Common myeloid progenitor, CD34-positive (primary cell): ENCODE data around the gene HINT1.
"Not testable (repeated sequence)": the region's sequence is repeated elsewhere in the genome, so short reads cannot be mapped to it uniquely, and the experiment has no call there.

Experiments used
- CTCF ChIA-PET: fragments of 350-600 bp; sonication (Branson Sonifier 250); formaldehyde crosslinking; loops from one replicate; lab custom pipeline; 2021; ENCODE audit warnings: antibody characterized with exemption; lab: Charles Lee
- POLR2A ChIA-PET: fragments of 350-600 bp; sonication (Branson Sonifier 250); formaldehyde crosslinking; loops from one replicate; lab custom pipeline; 2021; ENCODE audit warnings: antibody characterized with exemption; lab: Charles Lee
- DNase-seq, 3 donors: peaks; one replicate each; pipeline versions ENCODE4 v3.0.0 to v3.0.0-alpha.2; 2013
- H3K27ac ChIP-seq, 2 experiments: 1 replicate in 1 of 2; 2 replicates in 1 of 2; pipeline ENCODE4 v1.7.0; 2013; ENCODE audit warnings: inconsistent platforms in 2 of 2, low read length in 2 of 2, mild to moderate bottlenecking in 2 of 2, low read depth in 1 of 2, moderate library complexity in 1 of 2; ENCODE audit not compliant: severe bottlenecking in 2 of 2, insufficient read depth in 1 of 2, poor library complexity in 1 of 2
- H3K27me3 ChIP-seq, 5 experiments: replicated peaks in 2 of 5; 1 replicate in 3 of 5; 2 replicates in 2 of 5; pipeline versions ENCODE4 v1.6.1 to v1.7.0; 2013; ENCODE audit warnings: low read length in 4 of 5, mild to moderate bottlenecking in 2 of 5, moderate library complexity in 2 of 5, inconsistent platforms in 1 of 5; ENCODE audit not compliant: insufficient read depth in 5 of 5, control insufficient read depth in 4 of 5
- H3K36me3 ChIP-seq, 4 experiments: 1 replicate in 2 of 4; 2 replicates in 2 of 4; pipeline versions ENCODE4 v1.6.1 to v1.7.0; 2013; ENCODE audit warnings: low read length in 3 of 4, control low read depth in 1 of 4, mild to moderate bottlenecking in 1 of 4; ENCODE audit not compliant: control insufficient read depth in 4 of 4, insufficient read depth in 4 of 4
- H3K4me1 ChIP-seq, 4 experiments: 1 replicate in 3 of 4; 2 replicates in 1 of 4; pipeline versions ENCODE4 v1.6.1 to v1.7.1; 2013; ENCODE audit warnings: low read length in 3 of 4, mild to moderate bottlenecking in 3 of 4, control low read depth in 1 of 4, inconsistent platforms in 1 of 4, moderate library complexity in 1 of 4; ENCODE audit not compliant: control insufficient read depth in 4 of 4, insufficient read depth in 4 of 4; ENCODE audit errors: control extremely low read depth in 1 of 4
- H3K4me3 ChIP-seq, 7 experiments: 1 replicate in 4 of 7; 2 replicates in 3 of 7; pipeline versions ENCODE4 v1.5.1 to v1.7.0; 2013; ENCODE audit warnings: mild to moderate bottlenecking in 7 of 7, low read length in 6 of 7, moderate library complexity in 6 of 7, inconsistent platforms in 2 of 7, low read depth in 2 of 7, control low read depth in 1 of 7; ENCODE audit not compliant: insufficient read depth in 4 of 7, control insufficient read depth in 1 of 7; ENCODE audit errors: extremely low read depth in 1 of 7
- H3K9me3 ChIP-seq, 5 experiments: 1 replicate in 4 of 5; 2 replicates in 1 of 5; pipeline versions ENCODE4 v1.6.1 to v1.7.1; 2013; ENCODE audit warnings: low read length in 4 of 5, mild to moderate bottlenecking in 2 of 5, inconsistent platforms in 1 of 5, low read depth in 1 of 5, moderate library complexity in 1 of 5; ENCODE audit not compliant: control insufficient read depth in 4 of 5, insufficient read depth in 2 of 5; ENCODE audit errors: control extremely low read depth in 1 of 5
- WGBS: methylation state at CpG from one replicate; pipeline ENCODE4 v1.1.5; 2013; ENCODE audit not compliant: insufficient coverage; 5-methylcytosine and 5-hydroxymethylcytosine counted together

Gene HINT1

GRCh38 chr5:131148835-131149234, 16.2 kb downstream of the HINT1 start:
- Histone ChIP-seq H3K36me3 (no peaks in the 10 kb centered on the region), H3K4me3 (no peak overlapping the region), H3K27ac (no peak overlapping the region), H3K27me3 (no peaks in the 10 kb centered on the region), H3K4me1 (no peaks in the 10 kb centered on the region), H3K9me3 (no peaks in the 10 kb centered on the region)
- ChIA-PET POLR2A (no interaction called here), CTCF (interaction anchor here (1.0 kb wide), 1 partner anchor 9 kb away, joined by 3 read pairs; no protein-coding TSS in a partner anchor)
- no peak for DNase-seq
- WGBS, result 100% methylated on average over 2 of the region's 2 CpGs

- no peak overlapping the region for H3K4me3 ChIP-seq
- DNase-seq, result no peak
- H3K27me3 ChIP-seq, result no peaks in the 10 kb centered on the region
- no peaks in the 10 kb centered on the region for H3K36me3 ChIP-seq
- no peak overlapping the region for H3K27ac ChIP-seq
- POLR2A ChIA-PET, result no interaction called here
- H3K4me1 ChIP-seq, result no peaks in the 10 kb centered on the region
- CTCF ChIA-PET, result interaction anchor here (0.6 kb wide), 1 partner anchor 10 kb away, joined by 3 read pairs; no protein-coding TSS in a partner anchor
- no peaks in the 10 kb centered on the region for H3K9me3 ChIP-seq
Observed at GRCh38 chr5:131147258-131147657, 17.8 kb downstream of the HINT1 start.

- no peak for DNase-seq
- WGBS, result no CpG with 5 or more reads among the region's 3 CpGs
Observed at GRCh38 chr5:131142970-131143617, 22.0 kb downstream of the HINT1 start.

GRCh38 chr5:131139321-131139720, 25.7 kb downstream of the HINT1 start:
- no peak overlapping the region for H3K4me3 ChIP-seq
- H3K27ac ChIP-seq, result no peak overlapping the region
- no peaks in the 10 kb centered on the region for H3K27me3 ChIP-seq
- H3K9me3 ChIP-seq, result peaks cover 0 to 4% (median 0%) of the 10 kb centered on the region in 5 experiments
- no peaks in the 10 kb centered on the region for H3K36me3 ChIP-seq
- no CpG with 5 or more reads among the region's 2 CpGs for WGBS
- DNase-seq, result no peak
- H3K4me1 ChIP-seq, result no peaks in the 10 kb centered on the region
- POLR2A ChIA-PET, result no interaction called here
- CTCF ChIA-PET, result no interaction called here

More at GRCh38 chr5:131142970-131143617, 22.0 kb downstream of the HINT1 start:
- Histone ChIP-seq H3K4me1 (no peaks in the 10 kb centered on the region), H3K9me3 (peaks cover 0 to 4% (median 0%) of the 10 kb centered on the region in 5 experiments), H3K4me3 (no peak overlapping the region), H3K36me3 (no peaks in the 10 kb centered on the region), H3K27ac (no peak overlapping the region), H3K27me3 (no peaks in the 10 kb centered on the region)
- CTCF ChIA-PET, result no interaction called here
- POLR2A ChIA-PET, result no interaction called here

- H3K4me3 ChIP-seq, H3K9me3 ChIP-seq, CTCF ChIA-PET, DNase-seq, H3K36me3 ChIP-seq, POLR2A ChIA-PET, H3K27me3 ChIP-seq, H3K27ac ChIP-seq, H3K4me1 ChIP-seq: not testable (repeated sequence)
- WGBS, result no CpG with 5 or more reads among the region's 5 CpGs
Observed at GRCh38 chr5:131138406-131138805, 26.6 kb downstream of the HINT1 start.

- no CpG with 5 or more reads among the region's 2 CpGs for WGBS
- H3K27ac ChIP-seq, H3K27me3 ChIP-seq, H3K36me3 ChIP-seq, CTCF ChIA-PET, H3K9me3 ChIP-seq, H3K4me3 ChIP-seq, DNase-seq, H3K4me1 ChIP-seq, POLR2A ChIA-PET: not testable (repeated sequence)
Observed at GRCh38 chr5:131133091-131133490, 32.0 kb downstream of the HINT1 start.

GRCh38 chr5:131129306-131129705, 35.8 kb downstream of the HINT1 start:
- no CpG with 5 or more reads among the region's 4 CpGs for WGBS
- no peaks in the 10 kb centered on the region for H3K4me1 ChIP-seq
- H3K4me3 ChIP-seq, result no peak overlapping the region
- CTCF ChIA-PET, result no interaction called here
- H3K36me3 ChIP-seq, result no peaks in the 10 kb centered on the region
- DNase-seq, result no peak
- no peaks in the 10 kb centered on the region for H3K27me3 ChIP-seq
- H3K27ac ChIP-seq, result no peak overlapping the region
- POLR2A ChIA-PET, result no interaction called here
- H3K9me3 ChIP-seq, result peaks cover 0 to 12% (median 3%) of the 10 kb centered on the region in 5 experiments
